ENCODE results near the gene KRTAP9-6.
"Not testable (repeated sequence)": the region's sequence is repeated elsewhere in the genome, so short reads cannot be mapped to it uniquely, and the experiment has no call there.

The KRTAP9-6 gene

GRCh38 chr17:41265078-41265477, at the start of gene KRTAP9-6:
Gene KRTAP9-6, plus strand, starts transcription at chr17:41265378. Its CDS starts 0 bp downstream, at chr17:41265378.
- DNase-seq = no peak
- no peak within 1 kb of the TSS for H3K27ac Mint-ChIP-seq
- no peaks in the 10 kb centered on the region for H3K36me3 Mint-ChIP-seq (ENCODE audit: low read depth)
- no peak within 1 kb of the TSS for H3K4me3 Mint-ChIP-seq
- no peaks in the 10 kb centered on the region for H3K4me1 Mint-ChIP-seq
- TF ChIP-seq CTCF (IDR thresholded peaks at IDR 0.05) = no peak
- no peaks in the 10 kb centered on the region for H3K9me3 Mint-ChIP-seq
- H3K27me3 Mint-ChIP-seq (ENCODE audit: low read depth, poor library complexity) = peaks cover 33% of the 10 kb centered on the region

- Mint-ChIP-seq H3K27ac (no peak overlapping the region), H3K4me1 (no peaks in the 10 kb centered on the region), H3K36me3 (ENCODE audit: low read depth) (no peaks in the 10 kb centered on the region), H3K4me3 (no peak overlapping the region), H3K27me3 (ENCODE audit: low read depth, poor library complexity) (peaks cover 5% of the 10 kb centered on the region), H3K9me3 (peaks cover 14% of the 10 kb centered on the region)
- TF ChIP-seq CTCF (IDR thresholded peaks at IDR 0.05) = no peak
- no peak for DNase-seq
These were observed 49.5 kb upstream of the KRTAP9-6 start for GRCh38 chr17:41215681-41216080.

- no peak for TF ChIP-seq CTCF (IDR thresholded peaks at IDR 0.05)
- Mint-ChIP-seq H3K36me3 (ENCODE audit: low read depth) (no peaks in the 10 kb centered on the region), H3K27ac (no peak overlapping the region), H3K4me3 (no peak overlapping the region), H3K9me3 (peaks cover 20% of the 10 kb centered on the region), H3K27me3 (ENCODE audit: low read depth, poor library complexity) (peaks cover 10% of the 10 kb centered on the region), H3K4me1 (no peaks in the 10 kb centered on the region)
- no peak for DNase-seq
These were observed 41.4 kb upstream of the KRTAP9-6 start for GRCh38 chr17:41223821-41224220.

- Mint-ChIP-seq H3K27ac (no peak overlapping the region), H3K4me3 (no peak overlapping the region), H3K27me3 (ENCODE audit: low read depth, poor library complexity) (peaks cover 24% of the 10 kb centered on the region), H3K36me3 (ENCODE audit: low read depth) (no peaks in the 10 kb centered on the region), H3K4me1 (no peaks in the 10 kb centered on the region), H3K9me3 (peaks cover 2% of the 10 kb centered on the region)
- DNase-seq = no peak
- TF ChIP-seq CTCF (IDR thresholded peaks at IDR 0.05) = no peak
These were observed 39.1 kb upstream of the KRTAP9-6 start for GRCh38 chr17:41226051-41226450.

GRCh38 chr17:41226598-41227095, 38.5 kb upstream of the KRTAP9-6 start, which contains the start of gene KRTAP9-2:
Gene KRTAP9-2, plus strand, starts transcription at chr17:41226648. Its CDS starts 7 bp downstream, at chr17:41226655.
- not testable (repeated sequence) for H3K27ac Mint-ChIP-seq; H3K9me3 Mint-ChIP-seq; H3K36me3 Mint-ChIP-seq (ENCODE audit: low read depth); H3K4me1 Mint-ChIP-seq; H3K4me3 Mint-ChIP-seq; DNase-seq
- H3K27me3 Mint-ChIP-seq (ENCODE audit: low read depth, poor library complexity) = peaks cover 24% of the 10 kb centered on the region

GRCh38 chr17:41230094-41230493, 35.1 kb upstream of the KRTAP9-6 start:
- Mint-ChIP-seq H3K36me3 (ENCODE audit: low read depth) (no peaks in the 10 kb centered on the region), H3K4me3 (no peak overlapping the region), H3K4me1 (no peaks in the 10 kb centered on the region), H3K9me3 (no peaks in the 10 kb centered on the region), H3K27me3 (ENCODE audit: low read depth, poor library complexity) (peaks cover 33% of the 10 kb centered on the region), H3K27ac (no peak overlapping the region)
- no peak for TF ChIP-seq CTCF (IDR thresholded peaks at IDR 0.05)
- DNase-seq = no peak

Data from nephron progenitor cell (in vitro differentiated cells).